ENCODE results near the gene WWOX.
"Not testable (repeated sequence)": the region's sequence is repeated elsewhere in the genome, so short reads cannot be mapped to it uniquely, and the experiment has no call there.

Gene WWOX

GRCh38 chr16:79021991-79022630 lies 922.7 kb downstream of the WWOX start:
- in situ Hi-C loops (cut with MboI; ENCODE audit: low sequenced_read_pairs) = no loop called here

- in situ Hi-C loops (cut with MboI; ENCODE audit: low sequenced_read_pairs) = no loop called here
Observed at GRCh38 chr16:79026117-79026516, 926.7 kb downstream of the WWOX start.

GRCh38 chr16:79036541-79036940 lies 937.1 kb downstream of the WWOX start:
- in situ Hi-C loops (cut with MboI; ENCODE audit: low sequenced_read_pairs) = no loop called here

GRCh38 chr16:79037521-79038373 lies 938.3 kb downstream of the WWOX start:
- in situ Hi-C loops (cut with MboI; ENCODE audit: low sequenced_read_pairs) = no loop called here

GRCh38 chr16:79041206-79041605 lies 941.8 kb downstream of the WWOX start:
- in situ Hi-C loops (cut with MboI; ENCODE audit: low sequenced_read_pairs) = no loop called here

GRCh38 chr16:79042141-79042540 lies 942.7 kb downstream of the WWOX start:
- in situ Hi-C loops (cut with MboI; ENCODE audit: low sequenced_read_pairs) = no loop called here

GRCh38 chr16:79042886-79043285 lies 943.4 kb downstream of the WWOX start:
- in situ Hi-C loops (cut with MboI; ENCODE audit: low sequenced_read_pairs) = no loop called here

- in situ Hi-C loops (cut with MboI; ENCODE audit: low sequenced_read_pairs) = no loop called here
Observed at GRCh38 chr16:79045191-79045590, 945.7 kb downstream of the WWOX start.

- in situ Hi-C loops (cut with MboI; ENCODE audit: low sequenced_read_pairs) = no loop called here
Observed at GRCh38 chr16:79047337-79047736, 947.9 kb downstream of the WWOX start.

GRCh38 chr16:79049040-79049439 lies 949.6 kb downstream of the WWOX start:
- in situ Hi-C loops (cut with MboI; ENCODE audit: low sequenced_read_pairs) = no loop called here

- in situ Hi-C loops (cut with MboI; ENCODE audit: low sequenced_read_pairs) = no loop called here
Observed at GRCh38 chr16:79050063-79050462, 950.6 kb downstream of the WWOX start.

GRCh38 chr16:79051313-79051712 lies 951.9 kb downstream of the WWOX start:
- in situ Hi-C loops (cut with MboI; ENCODE audit: low sequenced_read_pairs) = no loop called here

- in situ Hi-C loops (cut with MboI; ENCODE audit: low sequenced_read_pairs) = not testable (repeated sequence)
Observed at GRCh38 chr16:79052198-79052597, 952.7 kb downstream of the WWOX start.

- in situ Hi-C loops (cut with MboI; ENCODE audit: low sequenced_read_pairs) = no loop called here
Observed at GRCh38 chr16:79053577-79053976, 954.1 kb downstream of the WWOX start.

- in situ Hi-C loops (cut with MboI; ENCODE audit: low sequenced_read_pairs) = no loop called here
Observed at GRCh38 chr16:79054211-79054984, 954.9 kb downstream of the WWOX start.

- in situ Hi-C loops (cut with MboI; ENCODE audit: low sequenced_read_pairs) = no loop called here
Observed at GRCh38 chr16:79055251-79055970, 956.0 kb downstream of the WWOX start.

- in situ Hi-C loops (cut with MboI; ENCODE audit: low sequenced_read_pairs) = no loop called here
Observed at GRCh38 chr16:79061181-79061580, 961.7 kb downstream of the WWOX start.

- in situ Hi-C loops (cut with MboI; ENCODE audit: low sequenced_read_pairs) = no loop called here
Observed at GRCh38 chr16:79062336-79062735, 962.9 kb downstream of the WWOX start.

- in situ Hi-C loops (cut with MboI; ENCODE audit: low sequenced_read_pairs) = no loop called here
Observed at GRCh38 chr16:79062821-79063220, 963.4 kb downstream of the WWOX start.

- in situ Hi-C loops (cut with MboI; ENCODE audit: low sequenced_read_pairs) = no loop called here
Observed at GRCh38 chr16:79064256-79064972, 965.0 kb downstream of the WWOX start.

All from HL-60/S4 treated with retinoic acid at 250 ng/mL for 4 days and 3 days (cell line).